Effector memory CD4-positive, alpha-beta T cell (primary cell): ENCODE data around the gene ZNF430.

Source experiments
- DNase-seq, 3 donors: peaks; one replicate each; pipeline ENCODE4 v3.0.0-alpha.2; 2020
- H3K27ac ChIP-seq: 2 replicates; pipeline ENCODE4 v1.7.0; 2013; ENCODE audit warnings: mild to moderate bottlenecking, low read length, moderate library complexity; ENCODE audit not compliant: insufficient read depth, poor library complexity, severe bottlenecking
- H3K27me3 ChIP-seq: replicated peaks from 2 replicates; pipeline ENCODE4 v1.7.0; 2013; ENCODE audit warnings: mild to moderate bottlenecking, low read length; ENCODE audit not compliant: insufficient read depth, control insufficient read depth, poor library complexity, severe bottlenecking
- H3K36me3 ChIP-seq: 2 replicates; pipeline ENCODE4 v1.7.0; 2013; ENCODE audit warnings: mild to moderate bottlenecking, low read length, moderate library complexity; ENCODE audit not compliant: control insufficient read depth, insufficient read depth
- H3K4me1 ChIP-seq: 2 replicates; pipeline ENCODE4 v1.7.0; 2013; ENCODE audit warnings: low read length, mild to moderate bottlenecking; ENCODE audit not compliant: control insufficient read depth, insufficient read depth, poor library complexity, severe bottlenecking
- H3K4me3 ChIP-seq: 2 replicates; pipeline ENCODE4 v1.7.0; 2013; ENCODE audit warnings: low read length, low read depth, mild to moderate bottlenecking; ENCODE audit not compliant: insufficient read depth, poor library complexity, severe bottlenecking
- H3K9me3 ChIP-seq: 2 replicates; pipeline ENCODE4 v1.7.0; 2013; ENCODE audit warnings: mild to moderate bottlenecking, low read length, moderate library complexity; ENCODE audit not compliant: control insufficient read depth

The ZNF430 gene

DNA sequence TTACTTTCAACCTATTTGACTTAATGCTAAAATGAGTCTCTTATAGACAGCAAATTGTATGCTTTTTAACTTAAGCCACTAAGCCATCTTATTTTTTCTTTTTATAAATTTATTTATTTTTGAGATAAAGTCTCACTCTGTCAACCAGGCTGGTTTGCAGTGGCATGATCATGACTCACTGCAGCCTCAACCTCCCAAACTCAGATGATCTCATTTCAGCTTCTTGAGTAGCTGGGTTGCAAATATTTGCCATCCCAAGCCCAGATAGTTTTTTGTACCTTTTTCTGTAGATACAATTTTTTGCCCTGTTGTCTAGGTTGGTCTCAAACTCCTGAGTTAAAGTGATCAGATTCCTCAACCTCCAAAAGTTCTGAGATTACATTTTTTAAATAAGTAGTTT lies 88.7 kb downstream of the ZNF430 start:
- Histone ChIP-seq H3K4me3 (no peak overlapping the region), H3K27me3 (no peaks in the 10 kb centered on the region), H3K27ac (no peak overlapping the region), H3K4me1 (no peaks in the 10 kb centered on the region), H3K36me3 (no peaks in the 10 kb centered on the region), H3K9me3 (no peaks in the 10 kb centered on the region)
- no peak for DNase-seq
